ENCODE results near the gene CACNA1C. TPM values are rescaled to one million over a fixed set of nuclear protein-coding genes. Genes with fewer than 3 reads are reported as not detected.
A peak's percentile ranks its signal among the peaks of the same experiment; 100 is the strongest.

The CACNA1C gene
- total RNA-seq, 1 experiment from 2014 or later, result 1.1 TPM

DNA sequence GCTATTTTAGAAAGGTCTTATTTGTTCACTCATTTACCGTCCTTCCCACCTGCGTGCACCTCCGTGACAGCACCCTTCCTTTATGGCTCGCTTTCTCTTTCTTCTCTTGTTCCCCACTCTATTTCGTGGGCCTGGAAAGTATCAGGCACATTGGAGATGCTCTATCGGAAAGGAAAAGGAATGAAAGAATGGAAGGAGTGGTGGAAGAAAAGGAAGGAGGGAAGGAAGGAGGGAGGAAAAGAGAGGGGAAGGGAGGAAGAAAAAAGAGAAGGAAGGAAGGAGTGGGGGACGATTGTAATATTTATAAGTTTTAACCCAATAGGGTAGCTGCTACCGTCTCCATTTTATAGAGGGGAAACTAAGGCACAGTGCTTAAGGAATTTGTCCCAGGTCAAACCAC, 363.4 kb downstream of the CACNA1C start:
- Histone ChIP-seq H4K91ac (ENCODE audit: insufficient read length, low read depth, low read length) (no peak overlapping the region), H4K20me1 (ENCODE audit: control insufficient read depth, insufficient read depth, insufficient read length) (no peaks in the 10 kb centered on the region), H3K9ac (ENCODE audit: extremely low read depth, insufficient read length, low read length) (no peak overlapping the region), H3K79me1 (ENCODE audit: insufficient read depth, low read depth, low read length, poor library complexity, severe bottlenecking) (no peaks in the 10 kb centered on the region), H3K23ac (ENCODE audit: insufficient read length, low read depth, low read length) (no peak overlapping the region), H3K23me2 (ENCODE audit: insufficient read length, low read depth, low read length, poor library complexity, severe bottlenecking) (no peaks in the 10 kb centered on the region), H2AFZ (ENCODE audit: low read length) (no peak overlapping the region), H3T11ph (ENCODE audit: low read length) (no peak overlapping the region), H3K27ac (ENCODE audit: insufficient read length, low read depth, low read length) (no peak overlapping the region), H3K14ac (ENCODE audit: insufficient read depth, low read length) (no peak overlapping the region), H3K18ac (ENCODE audit: insufficient read length, low read depth, low read length) (no peak overlapping the region), H3K4me2 (ENCODE audit: insufficient read depth, insufficient read length, low read length) (no peak overlapping the region), H3K56ac (ENCODE audit: insufficient read length, low read depth, low read length) (no peak overlapping the region), H3K79me2 (ENCODE audit: insufficient read depth, low read length) (no peaks in the 10 kb centered on the region), H4K8ac (replicated peaks; ENCODE audit: insufficient read length, low read depth, low read length) (no peak overlapping the region), H4K5ac (ENCODE audit: insufficient read length, low read depth, low read length) (no peak overlapping the region), H2BK20ac (ENCODE audit: low read depth, low read length, poor library complexity, severe bottlenecking) (no peak overlapping the region), H2BK120ac (ENCODE audit: low read depth, low read length, poor library complexity, severe bottlenecking) (no peak overlapping the region), H3K9me3 (ENCODE audit: control insufficient read depth, low read depth, low read length) (no peaks in the 10 kb centered on the region), H3K27me3 (ENCODE audit: insufficient read depth, low read length) (no peaks in the 10 kb centered on the region), H2AK5ac (ENCODE audit: insufficient read length, low read length) (no peak overlapping the region), H3K4ac (ENCODE audit: low read depth, low read length) (no peak overlapping the region), H2BK5ac (ENCODE audit: insufficient read length, low read length) (no peak overlapping the region), H3K4me1 (ENCODE audit: insufficient read depth, low read length) (peaks cover 18% of the 10 kb centered on the region; the same call in 1 of the 2 replicates), H2BK15ac (ENCODE audit: low read depth, low read length) (no peak overlapping the region), H2BK12ac (ENCODE audit: insufficient read length, low read depth, low read length) (no peak overlapping the region)
- Mint-ChIP-seq H3K4me3 (no peak overlapping the region), H3K36me3 (ENCODE audit: insufficient read depth in 1 of 3, low read depth in 3 of 3) (no peaks in the 10 kb centered on the region), H3K9me3 (no peaks in the 10 kb centered on the region; a peak in 1 of 5 replicates), H3K27ac (peak overlapping the region in 2 of 3 experiments; percentile 50 to 57; a peak in 2 of 7 replicates), H3K4me1 (peaks cover 46 to 59% of the 10 kb centered on the region in 2 experiments), H3K27me3 (ENCODE audit: low read depth) (peaks cover 1% of the 10 kb centered on the region; the same call in 1 of the 2 replicates)
- TF ChIP-seq, protein P1, sequence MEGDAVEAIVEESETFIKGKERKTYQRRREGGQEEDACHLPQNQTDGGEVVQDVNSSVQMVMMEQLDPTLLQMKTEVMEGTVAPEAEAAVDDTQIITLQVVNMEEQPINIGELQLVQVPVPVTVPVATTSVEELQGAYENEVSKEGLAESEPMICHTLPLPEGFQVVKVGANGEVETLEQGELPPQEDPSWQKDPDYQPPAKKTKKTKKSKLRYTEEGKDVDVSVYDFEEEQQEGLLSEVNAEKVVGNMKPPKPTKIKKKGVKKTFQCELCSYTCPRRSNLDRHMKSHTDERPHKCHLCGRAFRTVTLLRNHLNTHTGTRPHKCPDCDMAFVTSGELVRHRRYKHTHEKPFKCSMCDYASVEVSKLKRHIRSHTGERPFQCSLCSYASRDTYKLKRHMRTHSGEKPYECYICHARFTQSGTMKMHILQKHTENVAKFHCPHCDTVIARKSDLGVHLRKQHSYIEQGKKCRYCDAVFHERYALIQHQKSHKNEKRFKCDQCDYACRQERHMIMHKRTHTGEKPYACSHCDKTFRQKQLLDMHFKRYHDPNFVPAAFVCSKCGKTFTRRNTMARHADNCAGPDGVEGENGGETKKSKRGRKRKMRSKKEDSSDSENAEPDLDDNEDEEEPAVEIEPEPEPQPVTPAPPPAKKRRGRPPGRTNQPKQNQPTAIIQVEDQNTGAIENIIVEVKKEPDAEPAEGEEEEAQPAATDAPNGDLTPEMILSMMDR (conservative IDR thresholded peaks at IDR 0.05), result no peak
- no CpG with 5 or more reads among the region's 8 CpGs for WGBS (ENCODE audit: extremely low coverage, insufficient read length, low lambda C conversion rate)
- no peak for DNase-seq

Data from H9 (cell line).